IMR-90 (cell line): ENCODE data around the gene FICD. TPM values are rescaled to one million over a fixed set of nuclear protein-coding genes. Genes with fewer than 3 reads are reported as not detected.

Experiments used
- ATAC-seq: fragments of 200-7000 bp; cut with Tn5 transposase; 2 replicates; pipeline ENCODE4 v1.9.1; 2020; ENCODE audit warnings: low read depth, mild to moderate bottlenecking, moderate library complexity
- BruUV-seq: library from RNA; stranded (reverse); fragments of 400-500 nt; replicated peaks from 2 replicates; lab custom pipeline; 2021; lab: Mats Ljungman, UMichigan
- CTCF ChIA-PET: fragments of 300-600 bp; formaldehyde crosslinking; extraction: SDS; loops from one replicate; lab custom pipeline; 2021; ENCODE audit warnings: antibody characterized with exemption; lab: Yijun Ruan, JAX
- POLR2A ChIA-PET: fragments of 300-600 bp; sonication (Branson Sonifier 250); formaldehyde crosslinking; loops from one replicate; lab custom pipeline; 2022; ENCODE audit warnings: antibody characterized with exemption; ENCODE audit not compliant: unreplicated experiment; lab: Charles Lee
- DNase-seq: peaks from one replicate; pipeline ENCODE4 v3.0.0; 2013
- H2AFZ ChIP-seq: replicated peaks from 2 replicates; pipeline ENCODE3; 2013; ENCODE audit warnings: low read length, mild to moderate bottlenecking; ENCODE audit not compliant: poor library complexity
- H2AK5ac ChIP-seq: 2 replicates; pipeline ENCODE4 v1.6.1; 2013; ENCODE audit warnings: low read depth, low read length, inconsistent platforms
- H2AK9ac ChIP-seq: replicated peaks from 2 replicates; pipeline ENCODE3; 2013; ENCODE audit warnings: mild to moderate bottlenecking, low read depth, low read length, moderate library complexity; ENCODE audit not compliant: poor library complexity
- H2BK120ac ChIP-seq: 2 replicates; pipeline ENCODE4 v1.6.1; 2013; ENCODE audit warnings: low read depth, low read length, inconsistent platforms
- H2BK15ac ChIP-seq: 3 replicates; pipeline ENCODE4 v1.6.1; 2013; ENCODE audit warnings: low read depth, low read length, inconsistent platforms
- H2BK20ac ChIP-seq: 2 replicates; pipeline ENCODE4 v1.6.1; 2013; ENCODE audit warnings: low read depth, mild to moderate bottlenecking, inconsistent platforms, low read length, moderate library complexity
- H2BK5ac ChIP-seq: 2 replicates; pipeline ENCODE4 v1.6.1; 2013; ENCODE audit warnings: mild to moderate bottlenecking, low read depth, low read length, inconsistent platforms; ENCODE audit not compliant: poor library complexity, severe bottlenecking
- H3K14ac ChIP-seq: replicated peaks from 2 replicates; pipeline ENCODE4 v1.6.1; 2013; ENCODE audit warnings: low read depth, low read length, inconsistent platforms
- H3K18ac ChIP-seq: 2 replicates; pipeline ENCODE4 v1.6.1; 2013; ENCODE audit warnings: low read depth, low read length, control low read depth
- H3K23ac ChIP-seq: 2 replicates; pipeline ENCODE4 v1.6.1; 2013; ENCODE audit warnings: low read depth, low read length, inconsistent platforms
- H3K27ac ChIP-seq: 2 replicates; pipeline ENCODE4 v1.5.1; 2013; ENCODE audit warnings: mild to moderate bottlenecking, control low read depth, low read length; ENCODE audit not compliant: insufficient read depth
- H3K27me3 ChIP-seq: 2 replicates; pipeline ENCODE4 v1.6.1; 2013; ENCODE audit warnings: low read length; ENCODE audit not compliant: control insufficient read depth, insufficient read depth
- H3K36me3 ChIP-seq: 2 replicates; pipeline ENCODE4 v1.6.1; 2013; ENCODE audit warnings: low read length, mixed read lengths; ENCODE audit not compliant: control insufficient read depth, insufficient read depth
- H3K4ac ChIP-seq: 2 replicates; pipeline ENCODE4 v1.6.1; 2013; ENCODE audit warnings: low read depth, low read length, inconsistent platforms
- H3K4me1 ChIP-seq: 2 replicates; pipeline ENCODE4 v1.6.1; 2013; ENCODE audit warnings: low read length, mixed read lengths; ENCODE audit not compliant: control insufficient read depth, insufficient read depth
- H3K4me2 ChIP-seq: 2 replicates; pipeline ENCODE4 v1.6.1; 2013; ENCODE audit warnings: low read depth, mild to moderate bottlenecking, control low read depth, low read length, moderate library complexity
- H3K4me3 ChIP-seq: 2 replicates; pipeline ENCODE4 v1.5.1; 2013; ENCODE audit warnings: low read depth, mild to moderate bottlenecking, control low read depth, low read length, moderate library complexity; ENCODE audit not compliant: insufficient read depth
- H3K56ac ChIP-seq: 2 replicates; pipeline ENCODE4 v1.6.1; 2013; ENCODE audit warnings: low read length, inconsistent platforms; ENCODE audit not compliant: insufficient read depth; ENCODE audit errors: extremely low read depth
- H3K79me1 ChIP-seq, 2 experiments: 2 replicates each; pipeline ENCODE4 v1.6.1; 2013; ENCODE audit warnings: low read length in 2 of 2, inconsistent platforms in 1 of 2, low read depth in 1 of 2
- H3K9ac ChIP-seq: 2 replicates; pipeline ENCODE4 v1.6.1; 2013; ENCODE audit warnings: low read depth, low read length, control low read depth
- H3K9me1 ChIP-seq: 2 replicates; pipeline ENCODE4 v1.6.1; 2013; ENCODE audit warnings: low read length, inconsistent platforms; ENCODE audit not compliant: insufficient read depth
- H3K9me3 ChIP-seq: 2 replicates; pipeline ENCODE4 v1.6.1; 2013; ENCODE audit warnings: low read length; ENCODE audit not compliant: control insufficient read depth, insufficient read depth
- H4K20me1 ChIP-seq: 2 replicates; pipeline ENCODE4 v1.6.1; 2013; ENCODE audit warnings: low read length, inconsistent platforms; ENCODE audit not compliant: insufficient read depth
- H4K5ac ChIP-seq: 2 replicates; pipeline ENCODE4 v1.6.1; 2013; ENCODE audit warnings: mild to moderate bottlenecking, low read depth, low read length, control low read depth
- H4K8ac ChIP-seq, 2 experiments: 2 replicates each; pipeline ENCODE4 v1.6.1; 2013; ENCODE audit warnings: low read depth in 2 of 2, low read length in 2 of 2, control low read depth in 1 of 2, inconsistent platforms in 1 of 2
- H4K91ac ChIP-seq: 2 replicates; pipeline ENCODE4 v1.6.1; 2013; ENCODE audit warnings: low read depth, low read length, inconsistent platforms; ENCODE audit not compliant: insufficient read depth
- BHLHE40 ChIP-seq: fragments of 150-350 bp; IDR thresholded peaks from 2 replicates; pipeline ENCODE4 v1.6.1; 2016; ENCODE audit warnings: mild to moderate bottlenecking, low read depth, low read length
- CEBPB ChIP-seq: IDR thresholded peaks from 2 replicates; pipeline ENCODE4 v1.6.1; 2012; ENCODE audit warnings: low read depth, low read length, improper control_type of control experiment
- CHD1 ChIP-seq: IDR thresholded peaks from 2 replicates; pipeline ENCODE4 v1.6.1; 2012; ENCODE audit warnings: low read depth, low read length, improper control_type of control experiment
- CTCF ChIP-seq: conservative IDR thresholded peaks from 2 replicates; pipeline ENCODE4 v1.5.1; 2012; ENCODE audit warnings: mild to moderate bottlenecking, low read depth, low read length, improper control_type of control experiment
- FOS ChIP-seq: fragments of 150-350 bp; IDR thresholded peaks from 2 replicates; pipeline ENCODE4 v1.6.1; 2016; ENCODE audit warnings: low read depth, low read length
- MAFK ChIP-seq: IDR thresholded peaks from 2 replicates; pipeline ENCODE4 v1.6.1; 2012; ENCODE audit warnings: low read depth, low read length, improper control_type of control experiment
- MAZ ChIP-seq: IDR thresholded peaks from 2 replicates; pipeline ENCODE4 v1.6.1; 2012; ENCODE audit warnings: low read depth, mild to moderate bottlenecking, low read length, improper control_type of control experiment, moderate library complexity, borderline replicate concordance
- MXI1 ChIP-seq: IDR thresholded peaks from 2 replicates; pipeline ENCODE4 v1.6.1; 2012; ENCODE audit warnings: low read depth, mild to moderate bottlenecking, low read length, moderate library complexity, borderline replicate concordance
- NFE2L2 ChIP-seq: fragments of 150-350 bp; IDR thresholded peaks from 2 replicates; pipeline ENCODE4 v1.6.1; 2016; ENCODE audit warnings: low read depth, mild to moderate bottlenecking, low read length
- POLR2A ChIP-seq: IDR thresholded peaks from 2 replicates; pipeline ENCODE4 v1.6.1; 2012; ENCODE audit warnings: mild to moderate bottlenecking, low read depth, low read length
- RAD21 ChIP-seq: IDR thresholded peaks from 2 replicates; pipeline ENCODE4 v1.6.1; 2012; ENCODE audit warnings: low read length, improper control_type of control experiment
- RCOR1 ChIP-seq: IDR thresholded peaks from 2 replicates; pipeline ENCODE4 v1.6.1; 2012; ENCODE audit warnings: mild to moderate bottlenecking, low read length, improper control_type of control experiment; ENCODE audit not compliant: insufficient replicate concordance
- RFX5 ChIP-seq: IDR thresholded peaks from 2 replicates; pipeline ENCODE4 v1.8.0; 2012; ENCODE audit warnings: low read depth, mild to moderate bottlenecking, low read length, moderate library complexity
- SMC3 ChIP-seq: fragments of 150-350 bp; IDR thresholded peaks from 2 replicates; pipeline ENCODE4 v1.6.1; 2016; ENCODE audit warnings: low read depth, mild to moderate bottlenecking, antibody characterized with exemption, low read length, moderate library complexity
- WGBS, 2 experiments: methylation state at CpG; one replicate each; pipeline versions ENCODE4 v1.1.5 to v1.1.7; 2013; ENCODE audit warnings: missing lambda C conversion rate in 2 of 2; ENCODE audit not compliant: insufficient read length in 1 of 2; ENCODE audit errors: extremely low coverage in 2 of 2; 5-methylcytosine and 5-hydroxymethylcytosine counted together
- dilution Hi-C: fragments of 300-500 bp; cut with HindIII; formaldehyde crosslinking; loops from one replicate; pipeline ENCODE4 v1.14.3; 2018; ENCODE audit warnings: low sequenced_read_pairs; ENCODE audit not compliant: unreplicated experiment
- in situ Hi-C: fragments of 300-500 bp; cut with MboI; formaldehyde crosslinking; loops from 3 replicates; pipeline ENCODE4 v1.14.3; 2019; ENCODE audit warnings: low sequenced_read_pairs, inconsistent platforms, mixed read lengths
- intact Hi-C: fragments of 100-400 bp; cut with micrococcal nuclease; formaldehyde crosslinking; loops from 2 replicates; pipeline ENCODE4 v1.10.0; 2022
- polyA plus RNA-seq, 3 experiments: library from polyadenylated mRNA; depleted of rRNA; stranded (reverse); fragments of >200 nt; gene quantifications; 2 replicates each; pipeline ENCODE4 v1.2.3, GENCODE V29; 2012; ENCODE audit warnings: low replicate concordance in 1 of 3
- total RNA-seq: library from RNA; depleted of rRNA; stranded (reverse); fragments of >200 nt; gene quantifications from 2 replicates; pipeline ENCODE4 v1.2.3, GENCODE V29; 2012
- TF ChIP-seq, protein P1 (sequence below): fragments of 150-350 bp; IDR thresholded peaks from 2 replicates; pipeline ENCODE4 v1.6.1; 2017; ENCODE audit warnings: mild to moderate bottlenecking, antibody characterized with exemption, low read length, low read depth
- TF ChIP-seq, protein P2 (sequence below): fragments of 150-350 bp; IDR thresholded peaks from 2 replicates; pipeline ENCODE4 v1.6.1; 2016; ENCODE audit warnings: low read depth, mild to moderate bottlenecking, low read length, moderate library complexity, borderline replicate concordance

Gene FICD
- total and polyA plus RNA-seq, 2 of the 4 experiments (the other 2 are of a cell fraction), result 4.0 to 11.3 TPM

DNA sequence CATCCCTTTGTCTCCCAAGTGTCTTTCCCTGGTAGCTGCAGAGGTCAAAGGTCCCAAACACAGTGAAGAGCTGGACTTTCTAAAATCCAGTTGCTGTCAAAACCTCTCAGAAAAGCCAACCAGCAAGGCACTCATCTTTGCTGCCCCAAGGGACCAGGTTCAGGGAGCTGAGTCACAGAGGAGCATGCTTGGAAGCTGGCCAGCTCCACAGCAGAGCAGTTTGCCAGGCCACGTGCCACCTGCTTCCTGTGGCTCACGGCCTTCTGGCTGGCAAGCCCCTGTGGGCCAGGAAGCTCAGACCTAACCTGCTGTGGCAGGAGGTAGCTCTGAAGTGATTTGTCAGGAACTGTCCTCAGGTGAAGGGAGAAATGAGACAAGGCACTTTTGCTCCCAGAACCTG, 50.9 kb downstream of the FICD start:
- Histone ChIP-seq H3K18ac (no peak overlapping the region), H4K91ac (no peak overlapping the region; the same call in 1 of the 2 replicates), H3K4me2 (no peak overlapping the region), H3K36me3 (peaks cover 38% of the 10 kb centered on the region), H2BK15ac (no peak overlapping the region), H3K9me3 (no peaks in the 10 kb centered on the region), H2BK120ac (no peak overlapping the region), H3K4me1 (no peaks in the 10 kb centered on the region), H2BK20ac (no peak overlapping the region), H2AFZ (no peak overlapping the region), H3K9me1 (peaks cover 5% of the 10 kb centered on the region; the same call in 1 of the 2 replicates), H2AK5ac (no peak overlapping the region), H4K20me1 (0 out of 2 replicates have a peak, but pooled peaks cover 4% of the 10 kb centered on the region), H2BK5ac (no peak overlapping the region), H3K4me3 (no peak overlapping the region), H4K8ac (no peak overlapping the region), H3K23ac (peak overlapping the region; percentile 7; the same call in 1 of the 2 replicates), H4K5ac (no peak overlapping the region), H2AK9ac (peak overlapping the region; percentile 29), H3K79me1 (peaks cover 15 to 33% of the 10 kb centered on the region in 2 experiments), H3K9ac (0 out of 2 replicates have a peak overlapping the region, but pooled peaks have one; percentile 10), H3K27me3 (no peaks in the 10 kb centered on the region), H3K56ac (no peak overlapping the region), H3K14ac (no peak overlapping the region), H3K27ac (no peak overlapping the region), H3K4ac (no peak overlapping the region)
- no peak for ATAC-seq
- CTCF ChIA-PET, result interaction anchor here (0.5 to 3.3 kb wide), 3 partner anchors 52 to 236 kb away, joined by 4 to 16 read pairs (median 6); no protein-coding TSS in a partner anchor
- in situ Hi-C loops, result loop anchor here (5.0 to 10.0 kb wide), 3 partner anchors 51 to 389 kb away; no protein-coding TSS in a partner anchor
- POLR2A ChIA-PET, result no interaction called here
- BruUV-seq, result no TSS peak
- peak; percentile 73 for DNase-seq
- intact Hi-C loops, result no loop called here
- TF ChIP-seq CTCF (no peak), RAD21 (no peak), NFE2L2 (no peak), CHD1 (no peak), FOS (no peak), RCOR1 (no peak), MAZ (no peak), RFX5 (no peak), POLR2A (no peak), MAFK (no peak), BHLHE40 (peak; percentile 65; the same call in 1 of the 2 replicates), MXI1 (peak; percentile 61; the same call in 1 of the 2 replicates), SMC3 (no peak), CEBPB (no peak)
- TF ChIP-seq, protein P1, sequence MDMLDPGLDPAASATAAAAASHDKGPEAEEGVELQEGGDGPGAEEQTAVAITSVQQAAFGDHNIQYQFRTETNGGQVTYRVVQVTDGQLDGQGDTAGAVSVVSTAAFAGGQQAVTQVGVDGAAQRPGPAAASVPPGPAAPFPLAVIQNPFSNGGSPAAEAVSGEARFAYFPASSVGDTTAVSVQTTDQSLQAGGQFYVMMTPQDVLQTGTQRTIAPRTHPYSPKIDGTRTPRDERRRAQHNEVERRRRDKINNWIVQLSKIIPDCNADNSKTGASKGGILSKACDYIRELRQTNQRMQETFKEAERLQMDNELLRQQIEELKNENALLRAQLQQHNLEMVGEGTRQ, result peak; percentile 77; the same call in 1 of the 2 replicates
- TF ChIP-seq, protein P2, sequence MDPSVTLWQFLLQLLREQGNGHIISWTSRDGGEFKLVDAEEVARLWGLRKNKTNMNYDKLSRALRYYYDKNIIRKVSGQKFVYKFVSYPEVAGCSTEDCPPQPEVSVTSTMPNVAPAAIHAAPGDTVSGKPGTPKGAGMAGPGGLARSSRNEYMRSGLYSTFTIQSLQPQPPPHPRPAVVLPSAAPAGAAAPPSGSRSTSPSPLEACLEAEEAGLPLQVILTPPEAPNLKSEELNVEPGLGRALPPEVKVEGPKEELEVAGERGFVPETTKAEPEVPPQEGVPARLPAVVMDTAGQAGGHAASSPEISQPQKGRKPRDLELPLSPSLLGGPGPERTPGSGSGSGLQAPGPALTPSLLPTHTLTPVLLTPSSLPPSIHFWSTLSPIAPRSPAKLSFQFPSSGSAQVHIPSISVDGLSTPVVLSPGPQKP, result no peak
- dilution Hi-C loops, result no loop called here
- no CpG with 5 or more reads among the region's 2 CpGs for WGBS, 2 experiments
